ENCODE measurements around the gene GMDS.
A peak's percentile ranks its signal among the peaks of the same experiment; 100 is the strongest.

GMDS gene

DNA sequence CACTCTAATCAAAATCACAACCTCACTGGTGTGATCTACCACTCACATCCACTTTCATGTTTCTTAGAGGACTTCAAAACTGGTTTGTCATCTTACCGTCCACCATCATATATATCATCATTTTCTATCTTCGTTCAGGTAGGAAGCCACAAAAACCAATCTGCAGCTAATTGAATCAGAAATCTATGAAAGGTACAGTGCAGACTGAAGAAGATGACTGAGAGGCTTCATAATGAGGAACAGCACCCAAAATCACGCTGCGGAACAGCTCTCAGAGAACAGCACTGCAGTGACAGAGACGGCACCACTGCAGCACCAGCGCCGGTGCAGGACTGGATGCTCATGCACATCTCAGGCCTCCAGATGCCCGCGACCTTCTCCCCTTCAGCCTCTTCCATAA lies 13.0 kb downstream of the GMDS start:
- no peaks in the 10 kb centered on the region for H3K9me3 ChIP-seq (ENCODE audit: insufficient read depth, low read length)
- peaks cover 25% of the 10 kb centered on the region for H3K4me1 ChIP-seq (ENCODE audit: low read length)
- H3K36me3 ChIP-seq (replicated peaks; ENCODE audit: low read depth, low read length): no peaks in the 10 kb centered on the region
- no peak overlapping the region for H2AFZ ChIP-seq (ENCODE audit: low read depth, low read length)
- peaks cover 9% of the 10 kb centered on the region; the same call in 1 of the 2 replicates for H3K79me2 ChIP-seq (ENCODE audit: low read length)
- no peak overlapping the region for H3K27ac ChIP-seq (ENCODE audit: low read length)
- H4K20me1 ChIP-seq (ENCODE audit: insufficient read depth, low read length): no peaks in the 10 kb centered on the region
- H3K4me3 ChIP-seq (ENCODE audit: low read length): peak overlapping the region; percentile 27; the same call in 1 of the 2 replicates
- H3K9ac ChIP-seq (ENCODE audit: low read length): no peak overlapping the region
- TF ChIP-seq, protein P1, sequence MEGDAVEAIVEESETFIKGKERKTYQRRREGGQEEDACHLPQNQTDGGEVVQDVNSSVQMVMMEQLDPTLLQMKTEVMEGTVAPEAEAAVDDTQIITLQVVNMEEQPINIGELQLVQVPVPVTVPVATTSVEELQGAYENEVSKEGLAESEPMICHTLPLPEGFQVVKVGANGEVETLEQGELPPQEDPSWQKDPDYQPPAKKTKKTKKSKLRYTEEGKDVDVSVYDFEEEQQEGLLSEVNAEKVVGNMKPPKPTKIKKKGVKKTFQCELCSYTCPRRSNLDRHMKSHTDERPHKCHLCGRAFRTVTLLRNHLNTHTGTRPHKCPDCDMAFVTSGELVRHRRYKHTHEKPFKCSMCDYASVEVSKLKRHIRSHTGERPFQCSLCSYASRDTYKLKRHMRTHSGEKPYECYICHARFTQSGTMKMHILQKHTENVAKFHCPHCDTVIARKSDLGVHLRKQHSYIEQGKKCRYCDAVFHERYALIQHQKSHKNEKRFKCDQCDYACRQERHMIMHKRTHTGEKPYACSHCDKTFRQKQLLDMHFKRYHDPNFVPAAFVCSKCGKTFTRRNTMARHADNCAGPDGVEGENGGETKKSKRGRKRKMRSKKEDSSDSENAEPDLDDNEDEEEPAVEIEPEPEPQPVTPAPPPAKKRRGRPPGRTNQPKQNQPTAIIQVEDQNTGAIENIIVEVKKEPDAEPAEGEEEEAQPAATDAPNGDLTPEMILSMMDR (IDR thresholded peaks at IDR 0.05; ENCODE audit: low read depth, low read length): no peak
- no peak for TF ChIP-seq EZH2phosphoT487 (IDR thresholded peaks at IDR 0.05; ENCODE audit: low read depth)
- no peaks in the 10 kb centered on the region for H3K27me3 ChIP-seq (ENCODE audit: low read depth, low read length)
- H3K4me2 ChIP-seq (ENCODE audit: low read length): peak overlapping the region; percentile 55

DNA sequence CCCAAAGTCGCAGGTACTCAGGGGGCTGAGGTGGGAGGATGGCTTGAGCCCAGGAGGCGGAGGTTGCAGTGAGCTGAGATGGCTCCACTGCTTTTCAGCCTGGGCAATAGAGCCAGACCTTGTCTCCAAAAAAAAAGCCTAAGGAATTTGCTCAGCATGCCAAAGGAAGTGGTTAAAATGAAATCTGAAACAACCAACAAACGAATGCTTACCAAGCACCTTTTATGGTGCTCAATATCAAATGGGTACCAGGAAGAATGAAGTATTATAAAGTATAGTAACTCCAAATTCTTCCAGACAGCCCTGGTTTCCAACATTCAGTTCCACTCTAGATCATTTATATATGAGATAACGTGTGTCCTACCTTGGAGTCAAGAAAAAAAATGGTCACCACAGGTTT lies 14.0 kb downstream of the GMDS start:
- Histone ChIP-seq H3K79me2 (ENCODE audit: low read length) (peaks cover 9% of the 10 kb centered on the region; the same call in 1 of the 2 replicates), H3K27me3 (ENCODE audit: low read depth, low read length) (no peaks in the 10 kb centered on the region), H3K27ac (ENCODE audit: low read length) (no peak overlapping the region), H3K9ac (ENCODE audit: low read length) (no peak overlapping the region), H3K9me3 (ENCODE audit: insufficient read depth, low read length) (no peaks in the 10 kb centered on the region), H2AFZ (ENCODE audit: low read depth, low read length) (no peak overlapping the region), H3K4me2 (ENCODE audit: low read length) (no peak overlapping the region), H4K20me1 (ENCODE audit: insufficient read depth, low read length) (no peaks in the 10 kb centered on the region), H3K4me3 (ENCODE audit: low read length) (no peak overlapping the region), H3K4me1 (ENCODE audit: low read length) (peaks cover 25% of the 10 kb centered on the region), H3K36me3 (replicated peaks; ENCODE audit: low read depth, low read length) (no peaks in the 10 kb centered on the region)
- no peak for TF ChIP-seq EZH2phosphoT487 (IDR thresholded peaks at IDR 0.05; ENCODE audit: low read depth)
- TF ChIP-seq, protein P1 (IDR thresholded peaks at IDR 0.05; ENCODE audit: low read depth, low read length): no peak

- H3K9me3 ChIP-seq (ENCODE audit: insufficient read depth, low read length): no peaks in the 10 kb centered on the region
- H3K27ac ChIP-seq (ENCODE audit: low read length): no peak overlapping the region
- no peak for TF ChIP-seq EZH2phosphoT487 (IDR thresholded peaks at IDR 0.05; ENCODE audit: low read depth)
- TF ChIP-seq, protein P1 (IDR thresholded peaks at IDR 0.05; ENCODE audit: low read depth, low read length): no peak
- H3K4me1 ChIP-seq (ENCODE audit: low read length): peaks cover 25% of the 10 kb centered on the region
- no peaks in the 10 kb centered on the region for H4K20me1 ChIP-seq (ENCODE audit: insufficient read depth, low read length)
- no peaks in the 10 kb centered on the region for H3K36me3 ChIP-seq (replicated peaks; ENCODE audit: low read depth, low read length)
- H3K79me2 ChIP-seq (ENCODE audit: low read length): peaks cover 9% of the 10 kb centered on the region; the same call in 1 of the 2 replicates
- H3K27me3 ChIP-seq (ENCODE audit: low read depth, low read length): no peaks in the 10 kb centered on the region
- no peak overlapping the region for H3K9ac ChIP-seq (ENCODE audit: low read length)
- H2AFZ ChIP-seq (ENCODE audit: low read depth, low read length): no peak overlapping the region
- no peak overlapping the region for H3K4me3 ChIP-seq (ENCODE audit: low read length)
- H3K4me2 ChIP-seq (ENCODE audit: low read length): peak overlapping the region; percentile 12; the same call in 1 of the 2 replicates
Measured at GRCh38 chr6:2230659-2231277, 14.6 kb downstream of the GMDS start.

DNA sequence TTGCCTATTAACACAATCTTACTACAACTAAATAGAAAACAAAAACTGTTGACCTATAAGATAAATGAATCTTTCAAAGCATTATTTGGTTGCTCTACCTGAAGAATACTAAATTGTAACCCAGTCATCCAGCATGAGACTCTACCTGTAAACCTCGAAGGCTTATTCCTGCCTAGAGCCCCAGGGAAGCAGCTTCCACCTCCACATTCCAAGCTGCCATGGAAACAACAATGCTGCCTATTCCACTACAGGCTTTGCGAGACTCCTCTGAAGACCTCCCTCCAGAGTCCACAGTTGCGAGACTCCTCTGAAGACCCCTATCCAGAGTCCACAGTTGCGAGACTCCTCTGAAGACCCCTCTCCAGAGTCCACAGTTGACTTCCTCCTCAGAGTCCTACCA lies 15.7 kb downstream of the GMDS start:
- no peaks in the 10 kb centered on the region for H4K20me1 ChIP-seq (ENCODE audit: insufficient read depth, low read length)
- no peaks in the 10 kb centered on the region for H3K36me3 ChIP-seq (replicated peaks; ENCODE audit: low read depth, low read length)
- peaks cover 25% of the 10 kb centered on the region for H3K4me1 ChIP-seq (ENCODE audit: low read length)
- no peak overlapping the region for H3K27ac ChIP-seq (ENCODE audit: low read length)
- no peak overlapping the region for H3K4me3 ChIP-seq (ENCODE audit: low read length)
- no peak for TF ChIP-seq EZH2phosphoT487 (IDR thresholded peaks at IDR 0.05; ENCODE audit: low read depth)
- TF ChIP-seq, protein P1 (IDR thresholded peaks at IDR 0.05; ENCODE audit: low read depth, low read length): no peak
- H3K27me3 ChIP-seq (ENCODE audit: low read depth, low read length): no peaks in the 10 kb centered on the region
- no peak overlapping the region for H2AFZ ChIP-seq (ENCODE audit: low read depth, low read length)
- peaks cover 9% of the 10 kb centered on the region; the same call in 1 of the 2 replicates for H3K79me2 ChIP-seq (ENCODE audit: low read length)
- no peaks in the 10 kb centered on the region for H3K9me3 ChIP-seq (ENCODE audit: insufficient read depth, low read length)
- H3K4me2 ChIP-seq (ENCODE audit: low read length): no peak overlapping the region
- H3K9ac ChIP-seq (ENCODE audit: low read length): no peak overlapping the region

Data from OCI-LY3 (cell line).